HG03280 (cell line): ENCODE measurements around the gene PIK3R5.
"Not testable (repeated sequence)": the region's sequence is repeated elsewhere in the genome, so short reads cannot be mapped to it uniquely, and the experiment has no call there.

Experiments used
- ATAC-seq: cut with Tn5 transposase; IDR thresholded peaks from one replicate; pipeline ENCODE4 v1.9.1; 2021; ENCODE audit warnings: mild to moderate bottlenecking, moderate library complexity; ENCODE audit not compliant: unreplicated experiment

Gene PIK3R5

GRCh38 chr17:8988263-8988935 is 22.9 kb upstream of the PIK3R5 start:
- ATAC-seq = not testable (repeated sequence)

GRCh38 chr17:8986295-8986694 is 20.8 kb upstream of the PIK3R5 start:
- no peak for ATAC-seq

DNA sequence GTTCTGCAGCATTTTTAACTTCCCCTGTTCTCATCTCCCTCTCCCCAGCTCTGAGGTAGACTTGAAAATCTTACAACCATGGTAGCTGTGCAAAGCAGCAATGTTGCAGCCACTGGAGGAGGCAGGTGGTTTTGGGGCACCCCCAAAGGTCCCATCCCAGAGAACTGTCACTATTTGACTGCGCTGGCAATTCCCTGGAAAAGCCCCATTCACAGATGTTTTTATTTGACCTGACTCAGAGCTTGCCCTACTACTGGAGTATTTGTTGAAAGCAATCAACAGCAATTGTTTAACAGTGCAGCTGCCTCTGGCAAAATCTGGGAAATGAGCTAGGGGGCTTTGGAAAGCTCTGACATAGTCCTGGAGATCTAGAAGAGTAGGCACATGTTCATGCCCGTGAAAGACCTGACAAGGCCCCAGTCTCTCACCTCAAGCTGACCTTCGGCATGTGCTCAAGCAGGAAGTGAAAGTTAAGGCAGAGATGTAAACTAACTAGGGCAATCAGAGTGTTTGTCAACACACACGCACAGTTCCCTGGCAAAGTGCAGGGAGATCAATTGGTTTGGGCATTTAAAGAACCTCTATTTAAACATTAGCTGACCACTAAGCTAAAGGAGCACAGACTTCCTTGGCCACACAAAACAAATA is 19.7 kb upstream of the PIK3R5 start:
- no peak for ATAC-seq

DNA sequence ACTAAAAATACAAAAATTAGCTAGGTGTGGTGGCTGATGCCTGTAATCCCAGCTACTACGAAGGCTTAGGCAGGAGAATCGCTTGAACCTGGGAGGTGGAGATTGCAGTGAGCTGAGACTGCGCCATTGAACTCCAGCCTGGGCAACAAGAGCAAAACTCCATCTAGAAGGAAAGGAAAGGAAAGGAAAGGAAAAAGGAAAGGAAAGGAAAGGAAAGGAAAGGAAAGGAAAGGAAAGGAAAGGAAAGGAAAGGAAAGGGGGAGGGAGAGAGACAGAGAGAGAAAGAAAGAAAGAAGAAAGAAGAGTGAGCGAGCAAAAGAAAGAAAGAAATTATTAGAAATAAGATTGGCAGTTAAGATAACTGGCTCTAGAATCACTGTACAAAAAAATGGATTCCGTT is 18.7 kb upstream of the PIK3R5 start:
- ATAC-seq = not testable (repeated sequence)

DNA sequence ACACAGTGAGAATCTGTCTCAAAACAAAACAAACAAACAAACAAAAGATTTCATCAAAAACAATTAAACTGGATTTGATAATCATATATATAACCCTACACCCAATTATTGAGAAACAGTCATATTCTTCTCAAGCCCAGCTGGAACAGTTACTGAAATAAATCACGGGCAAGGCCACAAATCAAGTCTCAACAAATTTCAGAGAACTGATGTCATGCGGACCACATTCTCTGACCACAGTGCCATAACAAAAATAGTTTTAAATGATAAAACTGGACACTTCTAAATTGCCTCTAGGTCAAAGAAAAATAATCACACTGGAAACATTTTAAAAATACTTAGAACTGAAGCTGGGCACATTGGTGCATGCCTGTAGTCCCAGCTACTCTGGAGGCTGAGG is 15.9 kb upstream of the PIK3R5 start:
- no peak for ATAC-seq

GRCh38 chr17:8979715-8980114 is 14.2 kb upstream of the PIK3R5 start:
- no peak for ATAC-seq

DNA sequence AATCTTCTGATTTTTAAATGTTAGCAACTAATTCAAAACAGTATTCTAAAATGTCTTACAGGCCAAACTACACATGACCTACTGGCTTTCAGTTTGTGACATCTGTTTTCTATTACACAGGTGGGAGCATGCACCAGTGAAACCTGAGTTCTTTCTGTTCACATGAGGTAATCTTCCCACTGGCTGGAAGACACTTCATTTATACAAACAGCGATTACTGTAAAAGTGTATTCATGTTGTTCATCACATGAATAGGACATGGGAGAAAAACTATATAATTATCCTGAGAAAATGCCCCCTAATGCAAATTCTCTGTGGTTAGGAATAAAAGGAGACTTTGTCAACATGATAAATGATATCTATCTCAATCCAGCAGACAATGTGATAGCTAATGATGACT is 11.1 kb upstream of the PIK3R5 start:
- ATAC-seq = no peak

DNA sequence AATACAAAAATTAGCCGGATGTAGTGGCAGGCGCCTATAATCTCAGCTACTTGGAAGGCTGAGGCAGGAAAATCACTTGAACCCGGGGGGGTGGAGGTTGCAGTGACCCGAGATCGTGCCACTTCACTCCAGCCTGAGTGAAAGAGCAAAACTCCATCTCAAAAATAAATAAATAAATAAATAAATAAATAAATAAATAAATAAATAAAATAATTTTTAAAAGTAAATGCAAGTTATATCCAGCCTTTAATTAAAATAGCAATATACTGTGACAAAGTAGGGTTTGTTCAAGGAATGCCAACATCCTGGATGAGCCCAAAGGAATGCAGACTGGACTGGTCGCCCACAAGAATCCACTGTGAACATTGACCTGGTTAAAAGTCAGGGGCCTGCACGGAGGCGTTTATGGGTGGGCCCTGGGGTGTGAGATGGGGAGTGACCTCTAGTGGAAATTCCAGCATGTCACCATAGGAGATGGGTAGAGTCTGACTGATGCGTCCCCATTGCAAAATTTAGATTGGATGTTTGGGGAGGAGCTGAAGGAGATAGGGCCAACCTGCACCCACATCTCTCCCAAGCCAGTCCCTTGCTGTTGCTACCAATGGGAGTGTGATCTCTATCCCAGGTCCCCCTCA is 9.7 kb upstream of the PIK3R5 start:
- no peak for ATAC-seq

DNA sequence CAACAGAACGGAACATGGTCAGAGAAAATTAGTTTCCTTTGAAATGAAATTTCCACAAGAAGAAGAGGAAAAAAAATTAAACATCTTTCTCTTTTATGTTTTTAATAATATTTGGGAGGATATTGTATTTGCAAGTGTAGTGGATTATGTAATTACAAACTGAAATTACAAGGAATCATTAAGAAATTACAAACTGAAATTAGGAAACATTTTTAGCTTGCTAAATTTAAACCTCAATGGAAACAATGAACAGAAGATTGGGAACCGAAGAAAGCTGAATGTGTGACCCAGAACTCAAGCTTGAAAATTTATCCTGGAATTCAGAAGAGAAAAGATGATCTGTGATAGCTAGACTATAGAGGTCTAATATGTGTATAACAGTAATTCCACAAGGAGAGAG is 4.4 kb upstream of the PIK3R5 start:
- ATAC-seq = no peak

- ATAC-seq = no peak
These were observed 3.0 kb upstream of the PIK3R5 start for GRCh38 chr17:8968503-8968902.

GRCh38 chr17:8967861-8968260 is 2.4 kb upstream of the PIK3R5 start:
- ATAC-seq = no peak

GRCh38 chr17:8966926-8967325 is 1.4 kb upstream of the PIK3R5 start:
- no peak for ATAC-seq

DNA sequence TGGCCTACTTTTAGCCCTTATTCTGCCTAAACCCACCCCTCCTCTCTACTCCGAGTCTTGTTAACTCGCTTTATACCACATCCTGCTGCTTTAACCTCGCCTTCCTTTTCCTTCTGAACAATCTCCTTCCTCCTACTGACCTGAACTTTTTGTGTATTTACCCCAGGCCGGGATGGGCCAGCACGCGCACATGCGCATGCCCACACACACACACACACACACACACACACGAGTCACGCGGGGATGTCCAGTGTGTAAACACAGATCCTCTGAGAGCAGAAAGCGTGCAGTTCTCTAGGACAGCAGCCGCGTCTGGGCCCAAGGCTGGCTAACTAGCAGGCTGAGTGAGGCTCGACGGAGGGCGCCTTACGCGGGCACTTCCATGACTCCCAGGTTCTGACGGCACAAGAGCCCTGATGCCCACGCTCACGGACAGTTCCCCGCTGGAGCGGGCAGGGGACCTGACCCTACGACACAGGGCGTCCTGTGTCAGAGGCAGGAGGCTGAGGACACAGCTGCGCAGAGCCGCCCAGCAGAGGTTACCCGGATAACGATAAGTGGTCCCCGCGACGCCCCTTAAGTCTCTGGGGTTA is 610 bp downstream of the PIK3R5 start:
- peak; percentile 16 for ATAC-seq

GRCh38 chr17:8963647-8964258 is 1.8 kb downstream of the PIK3R5 start:
- ATAC-seq = no peak

GRCh38 chr17:8963014-8963413 is 2.5 kb downstream of the PIK3R5 start:
- no peak for ATAC-seq

- ATAC-seq = no peak
These were observed 3.7 kb downstream of the PIK3R5 start for GRCh38 chr17:8961829-8962228.

GRCh38 chr17:8960325-8961140 is 5.0 kb downstream of the PIK3R5 start:
- no peak for ATAC-seq

DNA sequence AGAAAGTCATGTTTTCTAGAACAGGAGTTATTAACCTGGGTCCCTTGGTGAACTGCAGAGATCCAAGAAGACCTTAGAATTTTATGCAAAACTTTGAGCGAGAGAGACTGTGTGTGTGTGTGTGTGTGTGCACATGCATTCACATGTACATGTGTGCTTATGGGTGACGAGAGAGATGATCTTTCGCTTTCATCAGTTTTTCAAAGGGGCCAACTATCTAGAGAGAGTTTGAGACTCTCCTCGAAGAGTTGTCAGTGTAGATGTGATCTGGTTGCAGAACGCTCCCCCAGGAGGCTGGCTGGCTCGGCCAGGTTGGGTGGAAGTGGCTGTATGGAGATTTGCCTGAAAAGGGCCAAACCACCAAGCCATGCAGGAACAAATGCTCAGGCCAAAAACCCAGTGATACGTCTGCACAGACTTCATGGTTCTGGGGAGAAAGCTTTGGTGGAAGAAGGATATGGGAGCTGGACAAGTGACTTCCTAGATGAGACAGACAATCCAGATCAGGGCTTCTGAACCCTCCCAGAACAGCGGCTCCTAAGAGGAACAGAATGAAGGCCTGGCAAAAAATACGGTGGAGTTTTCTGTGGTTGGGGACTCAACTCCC is 6.1 kb downstream of the PIK3R5 start:
- ATAC-seq = no peak

DNA sequence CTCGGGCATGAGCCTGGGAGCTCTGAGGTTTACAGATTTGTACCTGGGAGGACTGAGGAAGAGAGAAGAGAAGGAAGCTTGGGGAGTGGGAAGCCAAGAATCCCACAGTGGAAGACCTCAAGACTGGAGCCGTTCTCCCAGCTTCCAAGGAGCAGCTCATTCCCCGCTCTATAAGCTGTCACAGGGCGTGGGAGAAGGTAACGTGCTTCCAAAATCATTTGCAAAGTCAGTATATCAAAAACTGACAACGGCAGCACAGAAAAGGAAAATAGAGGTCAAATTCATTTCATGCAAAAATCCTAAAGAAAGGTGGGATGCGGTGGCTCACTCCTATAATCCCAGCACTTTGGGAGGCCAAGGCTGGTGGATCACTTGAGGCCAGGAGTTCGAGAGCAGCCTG is 7.8 kb downstream of the PIK3R5 start:
- no peak for ATAC-seq

DNA sequence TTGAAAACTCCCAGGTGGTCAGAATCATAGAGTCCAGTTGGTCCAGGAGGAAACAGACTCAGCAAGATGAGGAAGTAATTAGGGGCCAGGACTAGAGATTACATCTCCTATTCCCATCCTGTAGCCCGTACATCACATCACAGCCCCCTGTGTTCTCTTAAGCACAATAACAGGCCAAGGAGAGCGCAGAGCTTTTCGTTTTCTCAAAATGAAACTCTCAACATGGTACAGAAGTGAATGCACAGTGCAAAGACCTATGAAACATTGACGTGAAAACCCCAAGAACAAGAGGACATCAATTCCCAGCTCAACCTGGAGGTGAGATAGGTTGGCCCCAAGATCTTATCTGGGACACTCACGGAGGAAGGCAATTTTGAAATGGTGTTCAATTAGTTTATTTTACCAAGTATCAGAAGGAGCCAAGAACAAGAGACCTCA is 9.0 kb downstream of the PIK3R5 start:
- ATAC-seq = no peak
